SH-SY5Y (cell line): ENCODE data around the gene RNF175.

Source experiments
- GATA2 ChIP-seq: IDR thresholded peaks from 2 replicates; pipeline ENCODE4 v1.6.1; 2011; ENCODE audit warnings: mild to moderate bottlenecking, low read depth, low read length
- GATA3 ChIP-seq: IDR thresholded peaks from 2 replicates; pipeline ENCODE4 v1.6.1; 2011; ENCODE audit warnings: low read depth, mild to moderate bottlenecking, low read length, moderate library complexity

The RNF175 gene

DNA sequence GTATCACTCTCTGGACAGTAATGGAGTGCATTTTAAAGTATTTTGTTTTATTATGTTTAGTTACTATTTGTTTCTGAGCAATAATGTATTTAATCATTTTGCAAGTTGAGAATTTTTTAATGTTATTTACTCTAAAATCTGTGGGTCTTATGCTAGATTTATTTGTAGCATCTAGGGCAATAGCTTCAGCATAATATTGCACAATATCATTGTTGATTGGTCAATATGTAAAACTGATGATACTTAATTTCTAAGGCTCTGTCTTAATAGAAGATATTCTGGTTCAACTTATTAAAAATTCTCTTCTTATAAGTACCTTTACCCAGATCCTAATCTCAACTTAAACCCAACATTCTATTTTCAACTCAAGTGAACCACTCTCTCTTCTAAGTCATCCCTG is 17.6 kb upstream of the RNF175 start:
- TF ChIP-seq GATA2 (no peak), GATA3 (no peak)

GRCh38 chr4:153776601-153777000 is 16.8 kb upstream of the RNF175 start:
- no peak for TF ChIP-seq GATA3
- TF ChIP-seq GATA2, result no peak

- TF ChIP-seq GATA3, result no peak
- no peak for TF ChIP-seq GATA2
These were observed 13.4 kb upstream of the RNF175 start for GRCh38 chr4:153773236-153773690.

DNA sequence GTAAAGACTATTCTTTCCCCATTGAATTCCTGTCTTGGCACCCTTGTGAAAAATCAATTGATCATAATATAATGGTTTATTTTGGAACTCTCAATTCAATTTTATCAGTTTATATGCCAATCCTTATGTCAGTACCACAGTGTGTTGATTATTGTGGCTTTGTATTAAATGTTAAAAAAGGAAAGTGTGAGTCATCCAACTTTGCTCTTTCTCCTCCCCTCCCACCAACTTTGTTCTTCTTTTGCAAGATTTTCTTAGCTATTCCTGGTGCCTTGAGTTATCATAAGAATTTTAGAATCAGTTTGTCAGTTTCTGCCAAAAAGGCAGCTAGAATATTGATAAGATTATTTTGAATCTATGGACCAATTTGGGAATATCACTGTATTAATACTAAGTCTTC is 11.2 kb upstream of the RNF175 start:
- no peak for TF ChIP-seq GATA3
- TF ChIP-seq GATA2, result no peak

DNA sequence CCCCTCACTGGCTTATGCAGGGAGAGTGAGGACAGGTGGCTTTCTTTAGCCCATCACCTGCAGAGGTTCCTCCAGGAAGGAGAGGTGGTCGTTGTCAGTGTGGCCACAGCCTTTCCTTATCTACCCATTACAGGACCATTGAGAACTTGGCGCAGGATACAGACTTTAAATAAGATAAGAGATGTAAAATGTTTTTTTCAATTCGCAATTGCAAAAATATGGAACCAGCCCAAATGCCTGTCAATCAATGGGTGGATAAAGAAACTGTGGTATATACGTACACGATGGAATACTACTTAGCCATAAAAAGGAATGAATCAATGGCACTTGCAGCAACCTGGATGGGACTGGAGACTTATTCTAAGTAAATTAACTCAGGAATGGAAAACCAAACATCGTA is 6.9 kb upstream of the RNF175 start:
- TF ChIP-seq GATA3, result no peak
- TF ChIP-seq GATA2, result no peak

GRCh38 chr4:153765894-153766293 is 6.1 kb upstream of the RNF175 start:
- TF ChIP-seq GATA2 (no peak), GATA3 (no peak)

- TF ChIP-seq GATA2 (no peak), GATA3 (no peak)
These were observed 5.0 kb upstream of the RNF175 start for GRCh38 chr4:153764601-153765368.

- no peak for TF ChIP-seq GATA2
- no peak for TF ChIP-seq GATA3
These were observed 3.6 kb upstream of the RNF175 start for GRCh38 chr4:153763404-153763803.

DNA sequence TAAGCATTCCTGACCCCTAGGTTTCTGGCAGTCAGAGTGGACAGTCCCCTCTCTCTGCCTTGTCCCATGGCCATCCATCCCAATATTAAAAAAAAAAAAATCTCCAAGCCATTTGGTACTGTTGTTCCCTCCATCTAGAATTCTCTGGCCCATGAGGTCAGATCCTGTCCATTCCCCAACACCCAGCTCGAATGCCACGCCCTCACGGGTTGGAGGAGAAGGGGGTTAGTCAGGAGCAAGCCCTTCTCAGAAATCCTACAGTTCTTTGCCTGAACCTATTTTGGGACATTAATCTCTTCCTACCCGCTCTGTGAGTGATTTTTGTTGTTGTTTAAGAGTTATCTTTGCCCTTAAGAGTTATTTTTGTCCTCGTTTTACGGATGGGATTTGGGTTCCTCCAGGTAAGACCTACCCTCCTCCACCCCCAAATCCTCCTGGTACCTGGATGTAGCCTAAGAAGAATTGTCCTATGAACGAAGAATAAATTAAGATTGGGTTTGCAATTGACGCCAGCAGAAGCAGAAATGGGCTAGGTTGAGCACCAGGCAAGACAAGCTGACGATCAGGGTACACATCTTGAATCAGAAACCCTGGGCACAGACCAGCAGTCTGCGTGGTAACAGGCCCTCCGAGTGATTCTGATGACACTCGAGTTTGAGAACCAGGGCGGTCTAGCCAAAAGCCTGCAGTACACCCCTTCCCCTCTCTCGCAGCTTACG is 977 bp downstream of the RNF175 start:
- TF ChIP-seq GATA3, result no peak
- TF ChIP-seq GATA2, result no peak

- TF ChIP-seq GATA3 (no peak), GATA2 (no peak)
These were observed 1.7 kb downstream of the RNF175 start for GRCh38 chr4:153758136-153758535.

DNA sequence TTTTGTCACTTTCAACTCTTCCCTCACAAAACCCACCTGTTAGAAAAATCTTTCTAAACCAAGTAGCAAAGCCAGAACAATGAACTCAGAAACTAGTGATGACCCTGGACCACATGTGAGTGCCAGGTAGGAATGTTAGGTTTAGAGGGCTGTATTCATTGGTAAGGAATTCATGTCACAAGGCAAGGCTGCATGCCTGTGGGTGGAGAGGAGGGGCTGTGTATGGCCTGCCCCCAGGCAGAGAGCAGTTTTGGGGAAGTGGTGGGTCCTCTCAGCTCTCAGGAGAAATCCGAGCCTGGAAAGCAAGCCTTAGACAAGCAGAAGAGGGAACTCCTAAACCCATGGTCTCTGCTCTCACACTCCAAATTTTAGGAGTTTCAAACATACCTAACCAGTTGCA is 2.4 kb downstream of the RNF175 start:
- TF ChIP-seq GATA2 (no peak), GATA3 (no peak)

- TF ChIP-seq GATA3 (no peak), GATA2 (no peak)
These were observed 4.6 kb downstream of the RNF175 start for GRCh38 chr4:153755186-153755585.

GRCh38 chr4:153750197-153750817 is 9.5 kb downstream of the RNF175 start:
- no peak for TF ChIP-seq GATA2

DNA sequence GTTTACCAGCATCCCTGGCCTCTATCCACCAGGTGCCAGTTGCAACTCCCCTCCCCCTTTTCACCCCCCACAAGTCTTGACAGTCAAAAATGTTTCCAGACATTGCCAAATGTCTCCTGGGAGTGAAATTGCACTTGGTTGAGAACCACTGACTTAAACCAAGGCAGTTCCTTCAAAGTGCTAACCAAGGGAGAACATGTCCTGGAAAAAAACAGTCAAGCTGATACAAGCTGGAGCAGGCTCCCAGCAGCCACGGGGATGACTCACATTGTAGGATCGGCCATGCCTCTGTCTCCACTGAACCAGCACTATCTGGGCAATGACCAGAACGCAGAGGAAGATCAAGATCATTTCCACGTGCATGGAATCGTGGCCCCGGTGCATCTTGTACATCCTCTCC is 11.4 kb downstream of the RNF175 start:
- TF ChIP-seq GATA2 (0 out of 2 replicates have a peak, but pooled peaks have one; percentile 23), GATA3 (no peak)
